GM23338 (cell line): ENCODE results near the gene RNASET2. TPM values are rescaled to one million over a fixed set of nuclear protein-coding genes. Genes with fewer than 3 reads are reported as not detected.

Experiments used
- ATAC-seq: fragments of 200-7000 bp; cut with Tn5 transposase; 3 replicates; pipeline ENCODE4 v1.9.1; 2020
- DNase-seq: peaks from one replicate; pipeline ENCODE4 v3.0.0-alpha.2; 2015; ENCODE audit warnings: low spot score
- H2AFZ ChIP-seq: fragments of 200-600 bp; sonication (generic); 2 replicates; pipeline ENCODE4 v1.8.0; 2016; ENCODE audit warnings: antibody characterized with exemption, mild to moderate bottlenecking, moderate library complexity
- H3F3A ChIP-seq: fragments of 200-600 bp; sonication (generic); replicated peaks from 2 replicates; pipeline ENCODE4 v1.8.0; 2017; ENCODE audit warnings: antibody characterized with exemption, mixed run types, low read depth
- H3K27ac ChIP-seq: fragments of 200-600 bp; sonication (generic); 2 replicates; pipeline ENCODE4 v1.6.1; 2016; ENCODE audit warnings: low read depth
- H3K27me3 ChIP-seq: fragments of 200-600 bp; sonication (generic); 2 replicates; pipeline ENCODE4 v1.8.0; 2016; ENCODE audit warnings: mild to moderate bottlenecking, mixed run types, moderate library complexity; ENCODE audit not compliant: insufficient read depth
- H3K36me3 ChIP-seq: fragments of 200-600 bp; sonication (generic); 2 replicates; pipeline ENCODE4 v1.8.0; 2016; ENCODE audit warnings: mild to moderate bottlenecking; ENCODE audit not compliant: insufficient read depth
- H3K4me1 ChIP-seq: fragments of 200-600 bp; sonication (generic); 2 replicates; pipeline ENCODE4 v1.8.0; 2016; ENCODE audit warnings: mild to moderate bottlenecking, moderate library complexity; ENCODE audit not compliant: insufficient read depth
- H3K4me2 ChIP-seq: fragments of 200-600 bp; sonication (generic); 2 replicates; pipeline ENCODE4 v1.7.1; 2017; ENCODE audit warnings: mixed run types
- H3K4me3 ChIP-seq: fragments of 200-600 bp; sonication (generic); 2 replicates; pipeline ENCODE4 v1.6.1; 2016; ENCODE audit warnings: mixed run types
- H3K79me2 ChIP-seq: fragments of 200-600 bp; sonication (generic); replicated peaks from 2 replicates; pipeline ENCODE4 v1.8.0; 2017; ENCODE audit warnings: mild to moderate bottlenecking; ENCODE audit not compliant: insufficient read depth
- H3K9me2 ChIP-seq: fragments of 200-600 bp; sonication (generic); 2 replicates; pipeline ENCODE4 v1.8.0; 2017; ENCODE audit not compliant: insufficient read depth
- H4K20me1 ChIP-seq: fragments of 200-600 bp; sonication (generic); replicated peaks from 2 replicates; pipeline ENCODE4 v1.8.0; 2017; ENCODE audit warnings: mild to moderate bottlenecking; ENCODE audit not compliant: insufficient read depth
- H3K27ac Mint-ChIP-seq: 2 replicates; pipeline ENCODE4 v1.8.0; 2020; ENCODE audit warnings: inconsistent platforms, mild to moderate bottlenecking, moderate library complexity, mixed read lengths
- H3K27me3 Mint-ChIP-seq: 3 replicates; pipeline ENCODE4 v1.8.0; 2022; ENCODE audit warnings: low read depth, mild to moderate bottlenecking, moderate library complexity, mixed read lengths, inconsistent platforms; ENCODE audit not compliant: insufficient read depth, poor library complexity
- H3K36me3 Mint-ChIP-seq: 3 replicates; pipeline ENCODE4 v1.8.0; 2021; ENCODE audit warnings: low read depth, mild to moderate bottlenecking, inconsistent platforms, moderate library complexity, mixed read lengths
- H3K4me1 Mint-ChIP-seq: 3 replicates; pipeline ENCODE4 v1.8.0; 2020; ENCODE audit warnings: mild to moderate bottlenecking, inconsistent platforms, mixed read lengths
- H3K4me3 Mint-ChIP-seq: 3 replicates; pipeline ENCODE4 v1.8.0; 2021; ENCODE audit warnings: moderate library complexity, mild to moderate bottlenecking, inconsistent platforms, mixed read lengths
- H3K9me3 Mint-ChIP-seq: 3 replicates; pipeline ENCODE4 v1.8.0; 2020; ENCODE audit warnings: moderate library complexity, mild to moderate bottlenecking, inconsistent platforms, mixed read lengths
- STAT1 ChIP-seq: IDR thresholded peaks from one replicate; pipeline ENCODE4 v1.6.1; 2016; ENCODE audit warnings: antibody characterized with exemption; ENCODE audit not compliant: unreplicated experiment
- ZNF331 ChIP-seq: fragments of 250-450 bp; sonication (Bioruptor Pico); IDR thresholded peaks from 2 replicates; pipeline ENCODE4 v1.5.0; 2020; ENCODE audit warnings: low read depth, mild to moderate bottlenecking, moderate library complexity
- polyA plus RNA-seq: library from polyadenylated mRNA; unstranded; fragments of >200 nt; fragmentation: Nextera tagmentation; extraction: Ambion mirVana; gene quantifications from 2 replicates; pipeline ENCODE4 v1.2.1, GENCODE V29; 2016
- total RNA-seq: library from RNA; depleted of rRNA; stranded (reverse); fragments of >200 nt; shearing (Covaris generic); gene quantifications from 2 replicates; pipeline ENCODE4 v1.2.3, GENCODE V29; 2014
- TF ChIP-seq, protein P1 (sequence below): fragments of 250-450 bp; sonication (Bioruptor Pico); IDR thresholded peaks from 2 replicates; pipeline ENCODE4 v1.5.0; 2020; ENCODE audit warnings: mild to moderate bottlenecking, moderate library complexity
- TF ChIP-seq, protein P2 (sequence below): IDR thresholded peaks from 2 replicates; pipeline ENCODE4 v1.6.1; 2016; ENCODE audit warnings: antibody characterized with exemption
- TF ChIP-seq, protein P3 (sequence below), 2 experiments: fragments of 200-600 bp in 1 of 2; sonication (generic) in 1 of 2; conservative IDR thresholded peaks; 2 replicates each; pipeline versions ENCODE4 v1.5.1 to v1.6.1; 2016 to 2017; ENCODE audit warnings: antibody characterized with exemption in 2 of 2, low read depth in 2 of 2, mild to moderate bottlenecking in 2 of 2, moderate library complexity in 1 of 2

Gene RNASET2
- total and polyA plus RNA-seq, 2 experiments from 2014 or later: 40.5 to 62.8 TPM

DNA sequence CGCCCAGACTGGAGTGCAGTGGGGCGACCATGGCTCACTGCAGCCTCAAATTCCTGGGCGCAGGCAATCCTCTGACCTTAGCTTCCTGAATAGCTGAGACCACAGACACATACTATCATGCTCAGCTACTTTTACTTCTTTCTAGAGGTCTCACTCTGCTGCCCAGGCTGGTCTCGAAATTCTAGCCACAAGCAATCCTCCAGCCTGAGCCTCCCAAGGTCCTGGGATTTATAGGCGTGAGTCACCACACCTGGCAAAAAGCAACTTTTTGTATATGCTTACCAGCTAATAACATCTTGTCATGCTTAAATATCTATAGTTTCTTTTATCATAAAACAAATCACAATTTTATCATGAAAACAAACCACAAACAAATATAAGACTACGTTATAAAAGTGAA, 23.0 kb downstream of the RNASET2 start (continued):
- TF ChIP-seq, protein P1, sequence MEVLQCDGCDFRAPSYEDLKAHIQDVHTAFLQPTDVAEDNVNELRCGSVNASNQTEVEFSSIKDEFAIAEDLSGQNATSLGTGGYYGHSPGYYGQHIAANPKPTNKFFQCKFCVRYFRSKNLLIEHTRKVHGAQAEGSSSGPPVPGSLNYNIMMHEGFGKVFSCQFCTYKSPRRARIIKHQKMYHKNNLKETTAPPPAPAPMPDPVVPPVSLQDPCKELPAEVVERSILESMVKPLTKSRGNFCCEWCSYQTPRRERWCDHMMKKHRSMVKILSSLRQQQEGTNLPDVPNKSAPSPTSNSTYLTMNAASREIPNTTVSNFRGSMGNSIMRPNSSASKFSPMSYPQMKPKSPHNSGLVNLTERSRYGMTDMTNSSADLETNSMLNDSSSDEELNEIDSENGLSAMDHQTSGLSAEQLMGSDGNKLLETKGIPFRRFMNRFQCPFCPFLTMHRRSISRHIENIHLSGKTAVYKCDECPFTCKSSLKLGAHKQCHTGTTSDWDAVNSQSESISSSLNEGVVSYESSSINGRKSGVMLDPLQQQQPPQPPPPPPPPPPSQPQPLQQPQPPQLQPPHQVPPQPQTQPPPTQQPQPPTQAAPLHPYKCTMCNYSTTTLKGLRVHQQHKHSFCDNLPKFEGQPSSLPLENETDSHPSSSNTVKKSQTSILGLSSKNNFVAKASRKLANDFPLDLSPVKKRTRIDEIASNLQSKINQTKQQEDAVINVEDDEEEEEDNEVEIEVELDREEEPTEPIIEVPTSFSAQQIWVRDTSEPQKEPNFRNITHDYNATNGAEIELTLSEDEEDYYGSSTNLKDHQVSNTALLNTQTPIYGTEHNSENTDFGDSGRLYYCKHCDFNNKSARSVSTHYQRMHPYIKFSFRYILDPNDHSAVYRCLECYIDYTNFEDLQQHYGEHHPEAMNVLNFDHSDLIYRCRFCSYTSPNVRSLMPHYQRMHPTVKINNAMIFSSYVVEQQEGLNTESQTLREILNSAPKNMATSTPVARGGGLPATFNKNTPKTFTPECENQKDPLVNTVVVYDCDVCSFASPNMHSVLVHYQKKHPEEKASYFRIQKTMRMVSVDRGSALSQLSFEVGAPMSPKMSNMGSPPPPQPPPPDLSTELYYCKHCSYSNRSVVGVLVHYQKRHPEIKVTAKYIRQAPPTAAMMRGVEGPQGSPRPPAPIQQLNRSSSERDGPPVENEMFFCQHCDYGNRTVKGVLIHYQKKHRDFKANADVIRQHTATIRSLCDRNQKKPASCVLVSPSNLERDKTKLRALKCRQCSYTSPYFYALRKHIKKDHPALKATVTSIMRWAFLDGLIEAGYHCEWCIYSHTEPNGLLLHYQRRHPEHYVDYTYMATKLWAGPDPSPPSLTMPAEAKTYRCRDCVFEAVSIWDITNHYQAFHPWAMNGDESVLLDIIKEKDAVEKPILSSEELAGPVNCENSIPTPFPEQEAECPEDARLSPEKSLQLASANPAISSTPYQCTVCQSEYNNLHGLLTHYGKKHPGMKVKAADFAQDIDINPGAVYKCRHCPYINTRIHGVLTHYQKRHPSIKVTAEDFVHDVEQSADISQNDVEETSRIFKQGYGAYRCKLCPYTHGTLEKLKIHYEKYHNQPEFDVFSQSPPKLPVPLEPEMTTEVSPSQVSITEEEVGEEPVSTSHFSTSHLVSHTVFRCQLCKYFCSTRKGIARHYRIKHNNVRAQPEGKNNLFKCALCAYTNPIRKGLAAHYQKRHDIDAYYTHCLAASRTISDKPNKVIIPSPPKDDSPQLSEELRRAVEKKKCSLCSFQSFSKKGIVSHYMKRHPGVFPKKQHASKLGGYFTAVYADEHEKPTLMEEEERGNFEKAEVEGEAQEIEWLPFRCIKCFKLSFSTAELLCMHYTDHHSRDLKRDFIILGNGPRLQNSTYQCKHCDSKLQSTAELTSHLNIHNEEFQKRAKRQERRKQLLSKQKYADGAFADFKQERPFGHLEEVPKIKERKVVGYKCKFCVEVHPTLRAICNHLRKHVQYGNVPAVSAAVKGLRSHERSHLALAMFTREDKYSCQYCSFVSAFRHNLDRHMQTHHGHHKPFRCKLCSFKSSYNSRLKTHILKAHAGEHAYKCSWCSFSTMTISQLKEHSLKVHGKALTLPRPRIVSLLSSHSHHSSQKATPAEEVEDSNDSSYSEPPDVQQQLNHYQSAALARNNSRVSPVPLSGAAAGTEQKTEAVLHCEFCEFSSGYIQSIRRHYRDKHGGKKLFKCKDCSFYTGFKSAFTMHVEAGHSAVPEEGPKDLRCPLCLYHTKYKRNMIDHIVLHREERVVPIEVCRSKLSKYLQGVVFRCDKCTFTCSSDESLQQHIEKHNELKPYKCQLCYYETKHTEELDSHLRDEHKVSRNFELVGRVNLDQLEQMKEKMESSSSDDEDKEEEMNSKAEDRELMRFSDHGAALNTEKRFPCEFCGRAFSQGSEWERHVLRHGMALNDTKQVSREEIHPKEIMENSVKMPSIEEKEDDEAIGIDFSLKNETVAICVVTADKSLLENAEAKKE: no peak

DNA sequence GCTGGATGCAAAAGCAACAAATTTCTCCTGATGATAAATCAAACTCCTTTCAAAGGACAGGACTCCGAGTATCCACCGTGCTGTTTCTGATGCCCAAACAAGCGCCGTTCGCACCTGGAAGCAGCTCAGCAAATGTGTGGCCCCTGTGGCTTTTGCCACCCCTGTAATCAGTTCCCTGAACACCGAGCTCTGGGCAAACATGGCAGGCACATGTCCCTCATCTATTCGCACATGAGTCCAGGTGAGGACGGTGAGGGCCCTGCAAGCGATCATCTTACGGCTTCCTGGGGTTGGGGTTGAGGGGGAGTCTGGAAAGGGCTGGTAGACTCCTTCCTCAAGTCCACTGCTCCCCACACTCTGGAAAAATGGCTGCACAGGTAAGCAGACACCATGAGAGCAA, 23.7 kb downstream of the RNASET2 start:
- ATAC-seq: no peak
- Mint-ChIP-seq H3K4me1 (peaks cover 6% of the 10 kb centered on the region), H3K36me3 (no peaks in the 10 kb centered on the region; the same call in 2 of the 3 replicates), H3K27ac (no peak overlapping the region), H3K27me3 (peaks cover 1% of the 10 kb centered on the region), H3K4me3 (no peak overlapping the region), H3K9me3 (no peaks in the 10 kb centered on the region)
- Histone ChIP-seq H3K27me3 (no peaks in the 10 kb centered on the region), H3K4me1 (no peaks in the 10 kb centered on the region), H3K4me2 (no peak overlapping the region), H2AFZ (no peak overlapping the region), H3F3A (peaks cover 7% of the 10 kb centered on the region; the same call in 1 of the 2 replicates), H4K20me1 (no peaks in the 10 kb centered on the region), H3K36me3 (no peaks in the 10 kb centered on the region), H3K4me3 (no peak overlapping the region), H3K9me2 (no peaks in the 10 kb centered on the region), H3K79me2 (no peaks in the 10 kb centered on the region), H3K27ac (no peak overlapping the region)
- no peak for DNase-seq
- TF ChIP-seq STAT1 (no peak), ZNF331 (CRISPR knock-in tag) (no peak)
- TF ChIP-seq, protein P2, sequence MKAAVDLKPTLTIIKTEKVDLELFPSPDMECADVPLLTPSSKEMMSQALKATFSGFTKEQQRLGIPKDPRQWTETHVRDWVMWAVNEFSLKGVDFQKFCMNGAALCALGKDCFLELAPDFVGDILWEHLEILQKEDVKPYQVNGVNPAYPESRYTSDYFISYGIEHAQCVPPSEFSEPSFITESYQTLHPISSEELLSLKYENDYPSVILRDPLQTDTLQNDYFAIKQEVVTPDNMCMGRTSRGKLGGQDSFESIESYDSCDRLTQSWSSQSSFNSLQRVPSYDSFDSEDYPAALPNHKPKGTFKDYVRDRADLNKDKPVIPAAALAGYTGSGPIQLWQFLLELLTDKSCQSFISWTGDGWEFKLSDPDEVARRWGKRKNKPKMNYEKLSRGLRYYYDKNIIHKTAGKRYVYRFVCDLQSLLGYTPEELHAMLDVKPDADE: no peak
- TF ChIP-seq, protein P3, sequence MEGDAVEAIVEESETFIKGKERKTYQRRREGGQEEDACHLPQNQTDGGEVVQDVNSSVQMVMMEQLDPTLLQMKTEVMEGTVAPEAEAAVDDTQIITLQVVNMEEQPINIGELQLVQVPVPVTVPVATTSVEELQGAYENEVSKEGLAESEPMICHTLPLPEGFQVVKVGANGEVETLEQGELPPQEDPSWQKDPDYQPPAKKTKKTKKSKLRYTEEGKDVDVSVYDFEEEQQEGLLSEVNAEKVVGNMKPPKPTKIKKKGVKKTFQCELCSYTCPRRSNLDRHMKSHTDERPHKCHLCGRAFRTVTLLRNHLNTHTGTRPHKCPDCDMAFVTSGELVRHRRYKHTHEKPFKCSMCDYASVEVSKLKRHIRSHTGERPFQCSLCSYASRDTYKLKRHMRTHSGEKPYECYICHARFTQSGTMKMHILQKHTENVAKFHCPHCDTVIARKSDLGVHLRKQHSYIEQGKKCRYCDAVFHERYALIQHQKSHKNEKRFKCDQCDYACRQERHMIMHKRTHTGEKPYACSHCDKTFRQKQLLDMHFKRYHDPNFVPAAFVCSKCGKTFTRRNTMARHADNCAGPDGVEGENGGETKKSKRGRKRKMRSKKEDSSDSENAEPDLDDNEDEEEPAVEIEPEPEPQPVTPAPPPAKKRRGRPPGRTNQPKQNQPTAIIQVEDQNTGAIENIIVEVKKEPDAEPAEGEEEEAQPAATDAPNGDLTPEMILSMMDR (conservative IDR thresholded peaks at IDR 0.05; ENCODE audit: low read depth in 2 of 2): no peak
